NCI-H1930 (cell line): ENCODE results near the gene CPSF3.
"Not testable (repeated sequence)": the region's sequence is repeated elsewhere in the genome, so short reads cannot be mapped to it uniquely, and the experiment has no call there.

Source experiments
- DNase-seq, 2 experiments: peaks; one replicate each; lab custom pipeline; 2025; lab: John Stamatoyannopoulos, UW

Gene CPSF3

GRCh38 chr2:9394816-9395215 lies 28.6 kb upstream of the CPSF3 start:
- DNase-seq = no peak

- no peak for DNase-seq
Observed at GRCh38 chr2:9397201-9397600, 26.3 kb upstream of the CPSF3 start.

DNA sequence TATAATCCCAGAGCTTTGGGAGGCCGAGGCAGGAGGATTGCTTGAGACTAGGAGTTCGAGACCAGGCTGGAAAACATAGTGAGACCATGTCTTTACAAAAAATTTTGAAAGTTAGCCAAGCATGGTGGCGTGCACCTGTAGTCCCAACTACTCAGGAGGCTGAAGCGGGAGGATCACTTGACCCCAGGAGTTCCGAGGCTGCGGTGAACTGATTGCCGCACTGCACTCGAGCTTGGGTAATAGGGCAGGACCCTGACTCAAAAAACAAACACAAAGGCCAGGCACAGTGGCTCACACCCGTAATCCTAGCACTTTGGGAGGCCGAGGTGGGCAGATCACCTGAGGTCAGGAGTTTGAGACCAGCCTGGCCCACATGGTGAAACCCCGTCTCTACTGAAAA lies 25.2 kb upstream of the CPSF3 start:
- not testable (repeated sequence) for DNase-seq

GRCh38 chr2:9398881-9399780 lies 24.3 kb upstream of the CPSF3 start:
- DNase-seq = no peak

GRCh38 chr2:9400268-9401058 lies 23.0 kb upstream of the CPSF3 start:
- DNase-seq = no peak

GRCh38 chr2:9401059-9401547 lies 22.4 kb upstream of the CPSF3 start:
- no peak for DNase-seq

DNA sequence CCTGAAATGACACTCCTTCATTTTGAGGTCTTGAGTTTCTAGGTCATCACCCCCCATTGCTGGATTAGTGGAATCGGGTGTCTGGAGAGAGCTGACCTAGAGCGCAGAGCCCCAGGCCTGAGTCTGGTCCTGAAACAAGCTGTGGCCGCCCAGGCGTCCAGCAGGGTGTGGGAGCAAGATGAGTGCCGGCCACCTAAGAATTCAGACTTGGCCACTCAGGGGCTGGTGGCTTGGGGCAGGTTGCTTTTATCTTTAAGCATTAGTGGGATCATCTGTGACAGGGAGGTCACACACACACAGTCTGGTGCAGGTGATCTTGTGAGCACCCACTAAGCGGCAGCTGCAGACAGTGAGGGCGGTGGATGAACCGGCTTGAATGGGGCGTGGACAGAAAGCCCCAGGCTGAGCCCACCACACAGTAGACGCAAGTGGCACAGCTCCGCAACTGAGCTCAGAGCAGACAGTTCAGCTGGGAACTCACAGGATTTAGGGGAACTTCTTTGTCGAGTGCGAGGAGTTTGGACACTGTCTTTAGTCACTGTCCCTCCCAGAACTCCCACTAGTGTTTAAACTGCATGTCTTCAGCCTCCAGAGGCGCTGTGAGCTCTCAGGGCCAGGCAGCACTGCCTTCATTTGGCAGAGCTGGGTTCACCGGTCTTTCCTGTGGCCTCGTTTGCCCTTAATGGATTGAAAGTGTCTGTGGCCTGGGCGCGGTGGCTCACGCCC lies 21.6 kb upstream of the CPSF3 start:
- no peak for DNase-seq

- DNase-seq = no peak
Observed at GRCh38 chr2:9403924-9404323, 19.5 kb upstream of the CPSF3 start.

- no peak for DNase-seq
Observed at GRCh38 chr2:9404451-9404850, 19.0 kb upstream of the CPSF3 start.

GRCh38 chr2:9405636-9406035 lies 17.8 kb upstream of the CPSF3 start:
- no peak for DNase-seq

GRCh38 chr2:9406529-9407362 lies 16.7 kb upstream of the CPSF3 start:
- DNase-seq = no peak

DNA sequence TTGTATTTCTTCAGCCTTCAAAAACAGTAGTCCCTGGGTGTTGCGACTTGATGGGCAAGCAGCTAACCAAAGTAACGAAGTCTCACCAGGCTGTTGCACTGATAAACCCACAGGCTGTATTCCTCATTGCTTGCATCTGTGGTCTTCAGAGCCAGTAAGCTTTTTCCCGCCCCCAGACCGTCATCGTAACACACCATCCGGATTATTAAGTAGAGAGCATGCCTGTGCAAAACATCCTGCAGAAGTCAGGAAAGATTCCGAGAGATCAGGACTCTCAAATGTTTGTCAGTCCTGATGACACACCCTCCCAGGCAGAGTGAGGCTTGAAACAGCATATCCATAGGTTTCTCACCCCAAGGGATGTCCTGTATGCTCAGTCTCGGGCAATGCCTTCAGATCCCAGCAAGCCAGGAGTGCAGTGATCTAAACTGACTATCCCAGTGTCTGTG lies 16.1 kb upstream of the CPSF3 start:
- DNase-seq = no peak

GRCh38 chr2:9408641-9409151 lies 14.8 kb upstream of the CPSF3 start:
- DNase-seq = no peak

DNA sequence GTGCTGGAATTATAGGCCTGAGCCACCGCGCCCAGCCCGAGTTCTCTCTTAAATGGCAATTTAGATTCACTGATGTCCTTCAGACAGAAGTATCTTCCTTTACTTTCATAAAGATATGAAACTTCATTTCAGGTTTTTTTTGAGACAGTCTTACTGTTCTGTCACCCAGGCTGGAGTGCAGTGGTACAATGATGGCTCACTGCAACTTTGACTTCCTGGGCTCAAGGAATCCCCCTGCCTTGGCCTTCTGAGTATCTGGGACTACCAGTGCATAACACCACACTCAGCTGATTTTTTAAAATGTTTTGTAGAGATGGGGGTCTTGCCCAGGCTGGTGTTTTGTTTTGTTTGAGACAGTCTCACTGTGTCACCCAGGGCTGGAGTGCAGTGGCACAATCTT lies 13.3 kb upstream of the CPSF3 start:
- DNase-seq = no peak

GRCh38 chr2:9412781-9413180 lies 10.7 kb upstream of the CPSF3 start:
- no peak for DNase-seq

DNA sequence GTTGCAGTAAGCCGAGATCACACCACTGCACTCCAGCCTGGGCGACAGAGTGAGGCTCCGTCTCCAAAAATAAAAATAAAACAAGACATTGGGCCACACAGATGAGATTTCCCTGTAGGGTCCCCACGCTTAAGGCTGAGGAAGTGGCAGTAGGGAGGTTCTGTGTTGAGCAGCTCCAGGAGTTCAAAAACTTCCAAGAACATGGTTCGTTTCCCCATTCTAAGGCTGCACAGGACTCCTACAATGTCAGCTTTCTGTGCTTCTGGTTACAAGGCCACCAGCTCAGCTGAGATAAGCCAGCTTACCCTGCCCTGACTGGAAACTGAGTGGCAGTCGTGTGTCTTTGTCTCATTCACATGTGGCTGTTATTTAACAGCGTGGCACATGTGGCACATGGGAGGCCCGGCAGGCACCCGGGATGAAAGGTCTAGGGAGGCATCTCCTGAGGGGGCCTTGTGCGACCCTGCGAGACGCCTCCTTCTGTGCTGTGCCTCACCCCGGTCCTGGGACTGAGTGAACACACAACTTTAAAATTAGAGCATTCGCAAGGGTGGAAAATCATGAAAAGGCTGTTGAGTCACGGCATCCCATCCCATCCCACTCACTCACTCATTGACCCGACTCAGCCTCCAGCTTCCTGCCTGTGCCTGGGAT lies 7.8 kb upstream of the CPSF3 start:
- no peak for DNase-seq

DNA sequence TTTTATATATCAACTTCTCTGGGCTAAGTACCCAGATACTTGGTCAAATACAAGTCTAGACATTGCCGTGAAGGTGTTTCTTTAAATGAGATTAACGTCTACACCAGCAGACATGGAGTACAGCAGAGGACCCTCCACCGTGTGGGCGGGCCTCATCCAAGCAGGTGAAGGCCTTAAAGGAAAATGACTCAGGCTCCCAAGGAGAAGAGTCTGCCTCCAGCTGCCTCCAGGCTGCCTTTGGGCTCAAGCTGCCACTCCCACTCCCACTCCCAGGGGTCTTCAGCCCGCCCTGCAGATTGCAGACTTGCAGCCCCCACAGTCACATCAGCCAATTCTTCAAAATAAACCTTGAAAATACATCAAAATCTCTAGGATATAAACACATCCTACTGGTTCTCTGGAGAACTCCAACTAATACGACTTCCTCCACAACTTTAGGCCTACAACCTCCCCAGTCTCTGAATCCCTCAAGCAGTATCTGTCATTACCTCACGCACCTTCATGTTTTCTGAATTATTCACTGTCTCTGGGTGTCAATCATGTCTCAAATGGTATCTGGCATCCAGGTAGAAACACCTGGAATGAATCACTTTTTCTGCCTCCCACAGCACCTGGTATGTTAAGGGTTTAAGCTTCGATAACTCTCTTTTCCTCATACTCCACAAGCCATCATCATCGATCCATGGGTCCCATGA lies 7.0 kb upstream of the CPSF3 start:
- DNase-seq = no peak

- no peak for DNase-seq
Observed at GRCh38 chr2:9416962-9417316, 6.5 kb upstream of the CPSF3 start.

DNA sequence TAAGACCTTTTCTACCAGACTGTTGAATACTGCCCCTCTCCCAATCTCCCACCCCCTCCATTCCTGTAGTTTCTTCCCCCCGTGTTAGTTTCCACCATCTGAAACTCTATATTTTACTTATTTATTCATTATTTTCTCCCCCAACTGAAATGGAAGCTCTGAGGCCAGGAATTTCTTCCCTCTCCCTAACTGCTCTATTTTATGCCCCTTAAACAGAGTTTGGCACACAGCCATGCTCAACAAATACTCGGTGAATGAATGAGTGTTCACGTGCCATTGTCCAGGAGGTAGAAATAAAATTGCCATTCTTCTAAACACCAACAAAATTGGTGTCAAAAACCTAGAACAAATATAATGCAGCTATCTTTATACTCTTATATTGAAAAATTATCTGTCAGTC lies 5.7 kb upstream of the CPSF3 start:
- DNase-seq = no peak

DNA sequence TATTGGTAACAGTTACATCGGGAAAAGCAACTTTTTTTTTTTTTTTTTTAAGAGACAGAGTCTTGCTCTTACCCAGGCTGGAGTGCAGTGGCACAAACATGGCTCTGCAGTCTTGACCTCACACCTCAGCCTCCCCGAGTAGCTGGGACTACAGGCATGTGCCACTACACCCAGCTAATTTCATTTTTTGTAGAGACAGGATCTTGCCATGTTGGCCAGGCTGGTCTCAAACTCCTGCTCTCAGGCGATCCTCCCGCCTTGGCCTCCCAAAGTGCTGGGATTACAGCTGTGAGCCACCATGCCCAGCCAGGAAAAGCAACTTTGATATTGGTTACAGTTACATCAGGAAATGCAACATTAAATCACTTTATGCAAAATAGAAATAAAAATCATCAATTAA lies 4.7 kb upstream of the CPSF3 start:
- no peak for DNase-seq
